DOHH2 (cell line): Measurements from ENCODE around the gene GRIN2C.

ENCODE experiments used
- CTCF ChIP-seq: fragments of 200-600 bp; sonication (generic); IDR thresholded peaks from one replicate; pipeline ENCODE4 v1.5.1; 2014; ENCODE audit warnings: antibody characterized with exemption, mild to moderate bottlenecking, low read depth, low read length; ENCODE audit not compliant: poor library complexity, severe bottlenecking
- EZH2phosphoT487 ChIP-seq: fragments of 200-600 bp; sonication (generic); IDR thresholded peaks from 2 replicates; pipeline ENCODE4 v1.6.1; 2017; ENCODE audit warnings: borderline replicate concordance, mild to moderate bottlenecking, antibody characterized with exemption, low read length, moderate library complexity, mixed read lengths

GRCh38 chr17:74824961-74825627 lies 34.6 kb downstream of the GRIN2C start:
- TF ChIP-seq CTCF, result no peak
- no peak for TF ChIP-seq EZH2phosphoT487
